GM13977 (cell line): Measurements from ENCODE around the gene KANK4.

Experiments
- DNase-seq: peaks from one replicate; pipeline ENCODE4 v3.0.0; 2012; ENCODE audit warnings: low spot score
- CTCF ChIP-seq: IDR thresholded peaks from 2 replicates; pipeline ENCODE4 v1.5.1; 2012; ENCODE audit warnings: mild to moderate bottlenecking, control low read depth; ENCODE audit not compliant: insufficient read depth; ENCODE audit errors: extremely low read depth, missing control alignments
- in situ Hi-C: fragments of 300-500 bp; cut with MboI; formaldehyde crosslinking; loops from one replicate; pipeline ENCODE4 v1.12.0; 2022; ENCODE audit warnings: low sequenced_read_pairs, low pct_unique_long_range_greater_than_20kb, mixed read lengths, inconsistent platforms; ENCODE audit not compliant: unreplicated experiment

KANK4 gene

GRCh38 chr1:62309906-62310305, 9.3 kb downstream of the KANK4 start:
- TF ChIP-seq CTCF, result no peak
- in situ Hi-C loops, result no loop called here
- DNase-seq, result no peak

- TF ChIP-seq CTCF, result no peak
- in situ Hi-C loops, result no loop called here
- no peak for DNase-seq
Observed at GRCh38 chr1:62308606-62309005, 10.6 kb downstream of the KANK4 start.

- TF ChIP-seq CTCF, result no peak
- in situ Hi-C loops, result no loop called here
- DNase-seq, result no peak
Observed at GRCh38 chr1:62307895-62308492, 11.2 kb downstream of the KANK4 start.

- in situ Hi-C loops, result no loop called here
- no peak for TF ChIP-seq CTCF
- no peak for DNase-seq
Observed at GRCh38 chr1:62307446-62307845, 11.8 kb downstream of the KANK4 start.

GRCh38 chr1:62306065-62306464, 13.2 kb downstream of the KANK4 start:
- TF ChIP-seq CTCF, result no peak
- in situ Hi-C loops, result no loop called here
- no peak for DNase-seq

- TF ChIP-seq CTCF, result no peak
- in situ Hi-C loops, result no loop called here
- DNase-seq, result no peak
Observed at GRCh38 chr1:62304975-62305374, 14.3 kb downstream of the KANK4 start.

- TF ChIP-seq CTCF, result no peak
- in situ Hi-C loops, result no loop called here
- no peak for DNase-seq
Observed at GRCh38 chr1:62304515-62304914, 14.7 kb downstream of the KANK4 start.
